ENCODE measurements around the gene TIMM21.
A peak's percentile ranks its signal among the peaks of the same experiment; 100 is the strongest.

Gene TIMM21

GRCh38 chr18:74196220-74197119, 48.1 kb downstream of the TIMM21 start:
- DNase-seq: peak; percentile 21

- no peak for DNase-seq
Observed at GRCh38 chr18:74197705-74198341, 49.5 kb downstream of the TIMM21 start.

- DNase-seq: no peak
Observed at GRCh38 chr18:74198453-74198852, 50.1 kb downstream of the TIMM21 start.

GRCh38 chr18:74200780-74201179, 52.5 kb downstream of the TIMM21 start:
- DNase-seq: no peak

GRCh38 chr18:74203811-74204210, 55.5 kb downstream of the TIMM21 start:
- no peak for DNase-seq

- DNase-seq: no peak
Observed at GRCh38 chr18:74204526-74205152, 56.3 kb downstream of the TIMM21 start.
